NCI-H1417 (cell line): ENCODE measurements around the gene TMEM89.

Source experiments
- DNase-seq, 3 experiments: peaks; one replicate each; lab custom pipeline; 2025; lab: John Stamatoyannopoulos, UW

TMEM89 gene

DNA sequence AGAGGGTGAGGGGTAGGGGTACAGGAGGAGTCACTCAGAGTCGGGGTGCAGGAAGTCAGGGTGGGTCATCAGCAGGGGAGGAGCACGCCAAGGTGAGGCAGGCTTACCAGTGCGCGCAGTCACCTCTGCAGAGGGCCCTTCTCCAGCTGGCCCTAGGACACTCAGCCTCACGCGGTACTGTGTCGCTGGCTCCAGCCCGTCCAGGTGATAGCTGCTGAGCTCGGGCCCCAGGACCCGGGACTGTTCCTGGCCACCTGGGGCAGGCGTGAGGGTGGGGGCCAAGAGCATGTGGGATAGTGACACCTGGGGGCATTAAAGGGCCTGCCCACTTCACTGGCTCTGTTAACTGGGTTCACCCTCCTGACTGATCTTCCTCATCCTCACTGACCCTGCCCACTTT lies 33.9 kb downstream of the TMEM89 start:
- DNase-seq, result no peak

DNA sequence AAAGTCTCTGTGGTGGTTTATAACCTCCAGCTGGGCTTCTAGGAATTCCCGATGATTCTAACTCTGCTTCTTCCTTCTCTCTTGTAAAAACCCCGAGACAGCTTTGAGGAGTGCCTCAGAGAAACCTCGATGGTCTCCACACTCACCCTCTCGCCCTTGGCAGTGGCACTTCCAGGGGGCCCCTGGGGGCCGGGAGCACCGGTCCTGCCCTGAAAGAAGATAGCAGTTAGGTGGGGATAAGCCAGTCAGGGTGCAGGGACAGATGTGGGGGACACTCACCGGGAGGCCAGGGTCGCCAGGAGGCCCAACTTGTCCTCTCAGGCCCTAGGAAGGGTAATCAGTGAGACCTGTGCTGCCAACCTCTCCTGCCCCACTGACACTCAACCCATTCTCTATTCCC lies 36.2 kb downstream of the TMEM89 start:
- no peak for DNase-seq

DNA sequence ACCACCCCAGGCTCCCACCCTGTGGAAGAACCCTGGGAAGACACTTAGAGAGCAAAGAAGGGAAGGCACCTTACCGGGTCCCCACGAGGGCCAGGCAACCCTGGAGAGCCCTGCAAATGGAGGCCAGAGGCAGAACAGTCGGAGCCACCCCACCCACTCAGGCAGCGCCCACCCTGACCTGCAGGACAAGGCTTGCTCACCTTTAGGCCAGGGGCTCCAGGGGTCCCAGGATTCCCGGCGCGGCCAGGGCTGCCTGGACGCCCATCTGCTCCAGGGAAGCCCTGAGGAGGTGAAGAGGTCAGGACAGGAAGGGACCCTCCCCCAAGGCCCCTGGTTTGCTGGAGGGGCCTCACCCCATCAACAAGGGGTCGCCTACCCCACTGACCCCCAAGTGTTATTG lies 36.7 kb downstream of the TMEM89 start:
- DNase-seq, result no peak

DNA sequence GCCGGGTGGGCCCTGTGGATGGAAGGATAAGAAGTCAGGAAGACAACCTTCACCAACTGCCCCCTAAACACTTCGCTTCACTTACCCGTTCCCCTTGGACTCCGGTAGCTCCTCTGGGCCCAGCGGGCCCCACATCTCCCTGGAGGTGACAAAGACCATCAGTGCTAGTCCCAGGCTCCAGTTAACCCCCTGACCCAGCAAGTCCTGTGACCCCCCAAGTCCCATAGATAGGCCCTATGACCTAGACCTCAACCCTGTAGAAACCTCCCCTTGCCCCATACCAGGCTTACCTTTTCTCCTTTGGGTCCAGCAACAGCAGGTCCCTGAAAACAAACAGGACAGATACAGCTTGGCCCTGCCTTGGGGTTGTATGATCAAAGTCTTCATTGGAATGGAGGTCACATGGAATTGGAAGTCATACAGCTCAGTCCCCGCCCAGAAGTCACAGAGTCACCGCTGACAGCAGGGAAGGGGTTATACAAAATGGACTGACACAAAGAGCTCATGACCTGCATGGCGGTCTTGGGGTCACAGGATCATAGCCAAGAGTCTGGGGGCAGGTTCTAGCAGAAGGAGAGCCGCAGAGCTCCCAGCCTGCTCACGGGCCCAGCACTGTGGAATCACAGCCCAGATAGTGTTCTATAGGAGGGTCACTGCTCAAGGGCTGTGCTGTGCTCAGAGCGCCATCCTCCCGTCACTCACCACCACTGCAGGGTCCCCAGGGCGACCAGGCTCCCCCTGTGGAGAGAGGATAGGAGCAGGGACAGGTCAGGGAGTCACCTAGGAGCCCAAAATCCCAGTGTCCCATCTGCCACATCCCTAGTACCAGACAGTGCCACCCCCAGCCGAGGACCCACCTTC lies 39.7 kb downstream of the TMEM89 start:
- no peak for DNase-seq

DNA sequence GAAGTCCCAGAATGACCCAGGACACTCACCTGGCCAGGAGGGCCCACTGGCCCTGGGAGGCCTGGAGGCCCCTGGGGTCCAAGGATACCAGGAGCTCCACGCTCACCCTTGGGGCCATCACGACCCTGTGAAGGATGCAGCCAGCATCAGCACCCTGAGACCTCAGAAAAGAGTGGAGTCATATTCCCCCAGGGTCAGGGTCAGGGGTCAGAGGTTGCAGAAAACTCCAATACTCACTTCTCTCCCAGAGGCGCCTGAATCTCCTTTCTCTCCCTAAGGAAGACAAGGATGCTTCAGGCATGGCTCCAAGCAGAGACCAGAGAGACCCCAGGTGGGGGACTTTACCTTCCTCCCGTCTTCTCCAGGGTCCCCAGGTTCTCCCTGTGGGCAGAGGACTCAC lies 44.9 kb downstream of the TMEM89 start:
- DNase-seq, result no peak

DNA sequence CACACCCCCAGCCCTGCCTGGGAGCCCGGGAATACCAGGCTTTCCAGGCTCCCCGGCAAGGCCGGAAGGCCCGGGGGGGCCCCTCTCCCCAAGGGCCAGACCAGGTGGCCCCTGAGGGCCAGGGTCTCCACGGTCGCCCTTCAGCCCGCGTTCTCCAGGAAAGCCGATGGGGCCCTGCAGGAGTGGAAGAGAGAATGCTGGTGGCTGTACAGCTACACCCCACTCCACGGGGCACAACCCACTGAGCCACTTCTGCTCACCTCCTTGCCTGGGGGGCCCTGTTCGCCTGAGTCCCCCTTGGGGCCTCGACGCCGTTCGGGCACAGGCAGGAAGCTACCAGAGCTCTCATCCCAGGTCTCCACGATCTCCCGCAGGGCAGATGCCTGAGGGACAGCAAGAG lies 46.2 kb downstream of the TMEM89 start:
- no peak for DNase-seq

DNA sequence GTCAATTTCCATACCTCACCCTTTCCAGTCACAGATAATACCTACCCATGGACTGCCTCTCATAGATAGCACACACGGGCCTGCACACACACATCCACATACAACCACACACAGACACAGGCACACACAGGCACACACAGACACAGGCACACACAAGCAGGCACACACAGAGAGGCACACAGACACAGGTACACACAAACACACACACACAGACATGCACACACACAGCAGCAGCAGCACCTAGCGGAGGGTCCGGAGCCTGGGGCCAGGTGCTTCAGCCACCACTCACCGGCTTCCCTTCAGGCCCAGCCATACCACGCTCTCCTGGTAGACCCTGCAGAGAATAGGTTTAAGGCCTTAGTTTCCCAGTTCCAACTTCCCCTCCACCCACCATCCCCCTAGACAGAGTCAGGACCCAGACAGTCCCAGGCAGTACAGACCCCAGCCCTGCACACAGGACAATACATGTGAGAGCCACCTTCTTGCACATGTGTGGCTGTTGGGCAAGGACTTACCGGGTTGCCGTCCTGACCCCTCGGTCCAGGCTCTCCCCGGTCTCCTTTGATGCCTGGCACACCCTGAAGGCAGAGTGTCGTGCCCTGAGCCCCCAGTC lies 47.5 kb downstream of the TMEM89 start:
- no peak for DNase-seq

DNA sequence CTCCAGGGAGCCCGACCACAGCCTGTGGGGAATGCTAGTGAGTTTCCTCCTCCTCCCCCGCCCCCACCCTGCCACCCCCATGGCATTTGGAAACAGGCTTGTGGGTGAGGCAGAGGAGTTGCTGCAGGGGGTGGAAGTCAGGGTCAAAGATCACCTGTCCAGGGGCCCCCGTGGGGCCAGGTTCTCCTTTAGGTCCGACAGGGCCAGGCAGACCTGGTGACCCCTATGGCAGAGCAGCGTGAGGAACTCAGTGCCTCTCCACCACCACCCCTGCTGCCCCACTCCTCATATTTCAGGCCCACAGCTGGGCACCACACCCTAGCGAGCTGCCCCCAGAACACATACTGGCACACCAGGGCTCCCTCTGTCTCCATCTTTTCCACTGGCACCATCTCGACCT lies 49.1 kb downstream of the TMEM89 start:
- no peak for DNase-seq

DNA sequence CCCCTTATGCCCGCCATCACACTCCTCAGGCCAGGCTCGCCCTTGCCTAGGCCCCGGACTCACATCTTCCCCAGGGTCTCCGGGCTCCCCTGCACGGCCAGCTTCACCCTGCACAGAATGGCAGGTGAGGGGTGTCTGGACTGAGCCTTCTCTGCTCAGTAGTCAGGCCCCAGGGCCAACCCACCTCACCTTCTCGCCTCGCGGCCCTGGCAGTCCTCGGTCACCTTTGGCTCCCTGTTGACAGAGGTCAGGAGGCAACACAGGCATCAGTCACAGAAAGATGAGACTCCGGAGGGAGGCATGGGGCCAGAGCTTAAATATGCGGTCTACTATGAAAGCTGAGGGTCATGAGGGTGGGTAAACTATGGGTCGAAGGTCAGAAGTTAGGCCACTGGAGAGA lies 49.6 kb downstream of the TMEM89 start:
- no peak for DNase-seq
